HepG2 (cell line): ENCODE results near the gene ADGRG6. TPM values are rescaled to one million over a fixed set of nuclear protein-coding genes. Genes with fewer than 3 reads are reported as not detected.

ENCODE experiments used
- ATF4 ChIP-seq, 2 experiments: fragments of 450-650 bp in 1 of 2; sonication (generic) in 1 of 2; formaldehyde crosslinking; IDR thresholded peaks; 2 replicates each; pipeline versions ENCODE4 v1.5.0 to v1.8.0; 2020 to 2022; ENCODE audit warnings: mild to moderate bottlenecking in 1 of 2, missing genetic modification reagents in 1 of 2
- CENPBD1 ChIP-seq: sonication (generic); formaldehyde crosslinking; IDR thresholded peaks from 2 replicates; pipeline ENCODE4 v1.8.0; 2022; ENCODE audit warnings: missing genetic modification reagents, low read depth, mild to moderate bottlenecking, borderline replicate concordance
- FOXA3 ChIP-seq: IDR thresholded peaks from 2 replicates; pipeline ENCODE4 v1.6.1; 2016; ENCODE audit warnings: missing genetic modification reagents, missing compliant biosample characterization
- FOXK1 ChIP-seq: sonication (generic); formaldehyde crosslinking; IDR thresholded peaks from 2 replicates; pipeline ENCODE4 v1.4.0; 2020; ENCODE audit warnings: low read depth, missing genetic modification reagents, borderline replicate concordance
- GATAD2A ChIP-seq: IDR thresholded peaks from 2 replicates; pipeline ENCODE4 v1.6.1; 2016
- HIVEP1 ChIP-seq: sonication (generic); formaldehyde crosslinking; IDR thresholded peaks from 2 replicates; pipeline ENCODE4 v1.4.0; 2020; ENCODE audit warnings: mild to moderate bottlenecking, missing genetic modification reagents
- HNRNPLL ChIP-seq: fragments of 200-400 bp; formaldehyde crosslinking; IDR thresholded peaks from 2 replicates; pipeline ENCODE4 v1.6.1; 2017; ENCODE audit warnings: mild to moderate bottlenecking, low read depth, low read length; ENCODE audit not compliant: poor library complexity, severe bottlenecking
- HOXA5 ChIP-seq: sonication (generic); formaldehyde crosslinking; IDR thresholded peaks from 2 replicates; pipeline ENCODE4 v1.4.0; 2020; ENCODE audit warnings: missing genetic modification reagents
- NCOR1 ChIP-seq: fragments of 200-600 bp; sonication (generic); IDR thresholded peaks from 2 replicates; pipeline ENCODE4 v1.7.0; 2017; ENCODE audit warnings: antibody characterized with exemption, low read length, borderline replicate concordance
- NFRKB ChIP-seq: fragments of 450-650 bp; IDR thresholded peaks from 2 replicates; pipeline ENCODE4 v1.6.1; 2017
- POLR2AphosphoS5 ChIP-seq: IDR thresholded peaks from 2 replicates; pipeline ENCODE4 v1.6.1; 2012; ENCODE audit warnings: low read depth, low read length
- RFXANK ChIP-seq: IDR thresholded peaks from 2 replicates; pipeline ENCODE4 v1.6.1; 2016
- SP1 ChIP-seq, 2 experiments: fragments of 450-650 bp in 1 of 2; sonication (generic) in 1 of 2; formaldehyde crosslinking in 1 of 2; IDR thresholded peaks; 2 replicates each; pipeline versions ENCODE4 v1.4.0 to v1.6.1; 2016 to 2020; ENCODE audit warnings: missing genetic modification reagents in 1 of 2
- ZBTB10 ChIP-seq: sonication (generic); formaldehyde crosslinking; IDR thresholded peaks from 2 replicates; pipeline ENCODE4 v1.4.0; 2020; ENCODE audit warnings: missing genetic modification reagents, borderline replicate concordance
- ZNF12 ChIP-seq: sonication (generic); formaldehyde crosslinking; IDR thresholded peaks from 2 replicates; pipeline ENCODE4 v1.5.0; 2020; ENCODE audit warnings: missing genetic modification reagents
- polyA plus RNA-seq, 8 experiments: library from polyadenylated mRNA; depleted of rRNA in 3 of 8; stranded (reverse) in 7 of 8; unstranded in 1 of 8; fragments of >200 nt; fragmentation: Illumina TruSeq in 4 of 8; extraction: Trizol in 4 of 8; gene quantifications; 2 replicates each; pipeline versions ENCODE4 v1.2.1 to v1.2.3, GENCODE V29; 2011 to 2016; ENCODE audit warnings: low read depth in 4 of 8, missing spikeins in 1 of 8, mixed read lengths in 1 of 8; ENCODE audit not compliant: insufficient read depth in 1 of 8
- total RNA-seq, 5 experiments: library from RNA; depleted of rRNA; stranded (reverse); fragments of >200 nt; fragmentation: Illumina TruSeq; extraction: Trizol; gene quantifications; 2 replicates each; pipeline ENCODE4 v1.2.3, GENCODE V29; 2016; ENCODE audit warnings: low read depth in 1 of 5
- TF ChIP-seq, protein P1 (sequence below): sonication (generic); formaldehyde crosslinking; IDR thresholded peaks from 2 replicates; pipeline ENCODE4 v1.9.0; 2022; ENCODE audit warnings: missing genetic modification reagents, mild to moderate bottlenecking, borderline replicate concordance

ADGRG6 gene
- total and polyA plus RNA-seq, 2 of the 13 experiments (the other 11 are each of a cell fraction or from before 2014, with no cell fraction given) = 129 to 249 TPM

DNA sequence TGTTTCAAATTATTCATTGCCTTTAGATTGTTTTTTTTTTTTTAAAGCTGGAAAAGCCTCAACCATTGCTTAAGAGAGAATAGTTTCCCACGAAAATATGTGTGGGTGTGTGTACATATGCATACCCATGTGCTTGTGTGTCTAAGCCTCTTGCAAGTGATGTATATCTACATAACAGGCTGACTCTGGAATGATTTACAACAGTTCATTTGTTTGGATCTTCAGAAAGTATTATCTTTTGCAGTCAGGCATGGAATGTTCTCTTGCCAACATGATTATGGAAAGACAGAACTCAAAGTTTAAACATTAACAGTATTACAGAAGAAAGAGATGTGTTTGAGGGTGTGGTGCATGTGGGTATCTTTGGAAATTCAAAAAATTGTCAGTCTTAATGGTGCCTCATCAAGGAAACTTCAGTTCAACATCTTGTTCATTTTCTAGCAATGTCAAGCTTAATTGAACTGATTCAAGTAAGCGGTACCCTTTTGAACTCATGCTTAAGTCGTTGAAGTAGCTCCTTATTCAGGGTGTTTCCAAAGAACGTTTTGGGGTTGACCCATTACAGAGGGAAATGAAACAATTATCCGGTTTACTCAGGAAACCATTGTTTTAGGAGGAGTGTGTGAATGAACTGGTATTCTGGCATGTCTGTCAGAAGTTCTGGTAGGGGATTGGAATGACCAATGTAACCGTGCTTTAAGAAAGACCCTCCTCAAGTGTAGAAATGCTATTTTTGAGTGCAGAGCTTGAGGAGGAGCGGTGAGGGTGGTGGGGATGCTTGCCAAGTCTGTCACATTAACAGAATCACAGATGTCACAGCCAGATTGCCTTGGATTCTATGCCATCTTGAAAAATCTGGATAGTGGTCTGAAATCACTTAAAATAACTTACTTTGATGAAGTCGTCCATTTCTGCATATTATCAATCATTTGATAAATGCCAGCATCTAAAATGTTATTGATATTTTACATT, 60.3 kb downstream of the ADGRG6 start (continued):
- 0 out of 2 replicates have a peak, but pooled peaks have one; percentile 39 for TF ChIP-seq ZNF12 (CRISPR knock-in tag)
- TF ChIP-seq RFXANK (CRISPR knock-in tag) = no peak
- TF ChIP-seq GATAD2A (CRISPR knock-in tag) = peak; percentile 27; the same call in 1 of the 2 replicates
- no peak for TF ChIP-seq HNRNPLL
- TF ChIP-seq ATF4 (CRISPR knock-in tag; IDR thresholded peaks at IDR 0.05) = peak in 1 of 2 experiments; percentile 38; a peak in 1 of 4 replicates
- no peak for TF ChIP-seq HOXA5
- TF ChIP-seq POLR2AphosphoS5 = no peak
- TF ChIP-seq SP1 (IDR thresholded peaks at IDR 0.05) = no peak
- TF ChIP-seq SP1 (CRISPR knock-in tag; IDR thresholded peaks at IDR 0.05) = no peak
- no peak for TF ChIP-seq NCOR1
- peak; percentile 63 for TF ChIP-seq FOXA3
- no peak for TF ChIP-seq CENPBD1
- TF ChIP-seq ZBTB10 (CRISPR knock-in tag) = no peak
- TF ChIP-seq FOXK1 (CRISPR knock-in tag) = no peak
- no peak for TF ChIP-seq NFRKB
- TF ChIP-seq HIVEP1 (CRISPR knock-in tag) = no peak
- TF ChIP-seq, protein P1, sequence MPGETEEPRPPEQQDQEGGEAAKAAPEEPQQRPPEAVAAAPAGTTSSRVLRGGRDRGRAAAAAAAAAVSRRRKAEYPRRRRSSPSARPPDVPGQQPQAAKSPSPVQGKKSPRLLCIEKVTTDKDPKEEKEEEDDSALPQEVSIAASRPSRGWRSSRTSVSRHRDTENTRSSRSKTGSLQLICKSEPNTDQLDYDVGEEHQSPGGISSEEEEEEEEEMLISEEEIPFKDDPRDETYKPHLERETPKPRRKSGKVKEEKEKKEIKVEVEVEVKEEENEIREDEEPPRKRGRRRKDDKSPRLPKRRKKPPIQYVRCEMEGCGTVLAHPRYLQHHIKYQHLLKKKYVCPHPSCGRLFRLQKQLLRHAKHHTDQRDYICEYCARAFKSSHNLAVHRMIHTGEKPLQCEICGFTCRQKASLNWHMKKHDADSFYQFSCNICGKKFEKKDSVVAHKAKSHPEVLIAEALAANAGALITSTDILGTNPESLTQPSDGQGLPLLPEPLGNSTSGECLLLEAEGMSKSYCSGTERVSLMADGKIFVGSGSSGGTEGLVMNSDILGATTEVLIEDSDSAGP (CRISPR knock-in tag) = no peak
